EL (cell line): ENCODE results near the gene PRR19.
"Not testable (repeated sequence)": the region's sequence is repeated elsewhere in the genome, so short reads cannot be mapped to it uniquely, and the experiment has no call there.

Experiments
- DNase-seq: peaks from one replicate; pipeline ENCODE4 v3.0.0-alpha.2; 2016

The PRR19 gene

DNA sequence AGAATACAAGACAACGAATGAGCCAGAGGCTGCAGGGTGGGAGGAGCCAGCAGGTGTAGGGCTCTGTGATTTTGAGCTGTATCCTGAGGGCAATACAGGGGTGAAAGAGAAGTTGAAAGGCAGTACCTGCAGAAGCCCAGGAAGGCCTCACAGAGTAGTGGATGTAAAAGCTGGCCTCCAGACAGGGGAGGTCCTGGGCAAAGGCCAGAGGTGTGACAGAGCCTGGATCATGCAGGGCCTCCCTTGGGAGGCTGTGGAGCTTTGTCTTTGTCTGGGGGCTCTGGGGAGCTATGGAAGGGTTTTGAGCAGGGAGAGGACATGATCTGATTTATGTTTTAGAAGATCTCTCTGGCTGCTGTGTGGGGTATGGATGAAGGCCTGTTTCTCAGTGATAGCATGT is 26.2 kb downstream of the PRR19 start:
- DNase-seq = no peak

DNA sequence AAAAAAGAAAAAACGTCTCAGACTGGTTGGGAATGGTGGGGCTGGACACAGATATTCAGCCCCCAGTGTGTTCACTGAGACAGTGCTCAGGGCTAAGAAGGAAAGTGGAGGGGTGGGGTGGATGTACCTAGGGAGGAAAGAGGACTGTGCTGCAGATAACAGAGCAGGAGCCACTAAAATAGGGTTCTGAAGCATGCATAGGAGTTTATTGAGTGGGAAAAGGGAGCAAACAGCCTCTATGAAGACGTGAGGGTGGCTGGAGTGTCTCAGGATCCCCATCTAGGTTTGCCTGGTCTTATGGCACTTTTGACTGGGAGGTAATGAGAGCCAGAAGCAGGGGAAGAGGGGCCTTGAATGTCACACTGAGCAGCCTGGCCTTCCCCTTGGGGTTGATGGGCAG is 26.9 kb downstream of the PRR19 start:
- DNase-seq = no peak

DNA sequence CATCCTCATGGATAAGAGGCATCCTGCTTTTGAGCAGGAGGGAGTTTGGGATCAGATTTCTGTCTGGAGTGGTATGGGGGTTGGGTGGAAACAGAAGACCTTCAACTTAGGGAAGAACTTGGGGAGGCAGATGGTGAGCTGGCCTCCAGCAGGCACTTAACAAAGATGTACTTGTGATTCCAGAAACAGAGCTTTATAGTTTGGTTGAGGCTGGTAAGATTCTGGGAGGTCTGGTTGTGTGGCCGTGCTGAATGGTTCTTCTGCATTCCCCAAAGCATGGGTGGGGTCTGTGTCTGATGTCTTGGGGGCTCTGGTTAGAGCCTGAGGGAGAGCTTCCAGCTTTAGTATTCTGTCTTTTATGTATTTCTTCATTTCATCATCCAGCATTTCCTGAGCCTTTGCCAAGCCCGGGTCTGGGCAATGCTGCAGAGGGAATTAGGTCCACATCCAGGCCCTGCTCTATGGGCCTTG is 28.3 kb downstream of the PRR19 start:
- DNase-seq = no peak

DNA sequence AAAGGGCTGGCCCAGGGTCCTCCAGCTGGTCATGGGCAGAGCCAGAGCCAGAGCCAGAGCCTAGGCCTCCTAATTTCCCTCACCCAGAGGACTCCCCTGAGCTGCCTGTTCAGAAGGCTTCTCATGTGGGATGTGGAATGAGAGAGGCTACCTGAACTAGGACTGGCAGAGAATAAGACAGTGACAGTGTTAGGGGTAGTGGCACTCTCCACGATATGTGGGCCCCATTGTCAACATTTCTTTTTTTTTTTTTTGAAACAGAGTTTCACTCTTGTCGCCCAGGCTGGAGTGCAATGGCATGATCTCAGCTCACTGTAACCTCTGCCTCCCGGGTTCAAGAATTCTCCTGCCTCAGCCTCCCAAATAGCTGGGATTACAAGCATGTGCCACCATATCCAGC is 29.4 kb downstream of the PRR19 start:
- not testable (repeated sequence) for DNase-seq

DNA sequence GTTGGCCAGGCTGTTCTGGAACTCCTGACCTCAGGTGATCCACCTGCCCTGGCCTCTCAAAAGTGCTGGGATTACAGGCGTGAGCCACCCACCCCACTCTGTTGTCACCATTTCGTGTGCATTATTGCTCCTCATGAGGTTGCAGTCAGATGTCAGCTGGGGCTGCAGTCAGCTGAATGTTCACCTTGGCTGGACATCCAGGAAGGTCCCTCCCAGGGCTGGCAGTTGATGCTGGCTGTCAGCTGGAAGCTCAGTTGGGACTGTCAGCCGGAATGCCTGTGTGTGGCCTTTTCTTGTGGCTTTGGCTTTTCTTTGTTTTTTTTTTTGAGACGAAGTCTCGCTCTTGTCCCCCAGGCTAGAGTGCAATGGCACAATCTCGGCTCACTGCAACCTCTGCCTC is 30.1 kb downstream of the PRR19 start:
- no peak for DNase-seq

DNA sequence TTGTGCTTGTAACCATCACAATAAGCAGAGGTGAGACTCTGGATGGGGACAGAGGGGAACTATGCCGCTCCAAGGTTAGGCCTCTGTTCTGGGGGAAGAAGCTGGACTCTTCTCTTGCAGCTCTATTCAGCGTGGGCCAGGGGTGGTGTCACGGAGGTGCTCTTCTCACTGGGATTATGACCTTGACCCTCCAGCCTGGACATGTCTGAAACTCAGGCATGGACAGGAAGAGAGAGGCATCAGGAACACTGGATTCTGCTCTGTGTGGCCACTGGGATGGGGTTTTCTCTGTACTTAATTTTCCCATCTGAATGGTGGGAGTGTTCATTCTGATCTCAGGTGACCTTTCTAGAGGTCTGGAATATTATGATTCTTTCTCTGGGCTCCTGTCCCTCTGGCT is 31.1 kb downstream of the PRR19 start:
- no peak for DNase-seq

DNA sequence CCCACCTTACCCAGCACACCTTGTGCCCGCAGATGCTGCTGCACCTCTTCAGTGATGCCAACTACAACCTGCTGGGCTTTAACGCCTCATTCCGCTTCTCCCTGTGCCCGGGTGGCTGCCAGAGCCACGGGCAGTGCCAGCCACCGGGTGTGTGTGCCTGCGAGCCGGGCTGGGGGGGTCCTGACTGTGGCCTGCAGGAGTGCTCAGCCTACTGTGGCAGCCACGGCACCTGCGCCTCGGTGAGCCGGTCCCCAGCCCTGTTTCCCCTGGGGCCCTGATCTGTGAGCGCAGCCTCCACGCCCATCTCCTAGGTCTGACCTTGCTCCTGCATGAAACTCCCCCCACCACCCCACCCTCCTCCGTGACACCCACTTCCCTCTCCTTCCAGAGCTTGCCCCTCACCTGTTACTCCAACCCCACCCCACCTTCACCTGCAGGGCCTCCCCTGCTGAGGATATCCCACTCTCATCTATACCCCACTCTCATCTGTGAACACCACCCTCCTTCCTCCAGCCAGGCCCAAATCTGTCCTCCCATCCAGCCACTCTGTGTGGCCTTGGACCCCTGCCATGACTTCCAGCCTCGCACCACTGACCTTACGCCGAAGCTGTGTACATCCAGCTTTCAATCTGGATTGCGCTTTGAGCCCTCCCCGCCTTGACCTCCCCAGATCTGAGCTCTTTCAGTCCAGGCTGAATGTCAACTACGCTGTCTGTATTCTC is 32.2 kb downstream of the PRR19 start:
- no peak for DNase-seq

DNA sequence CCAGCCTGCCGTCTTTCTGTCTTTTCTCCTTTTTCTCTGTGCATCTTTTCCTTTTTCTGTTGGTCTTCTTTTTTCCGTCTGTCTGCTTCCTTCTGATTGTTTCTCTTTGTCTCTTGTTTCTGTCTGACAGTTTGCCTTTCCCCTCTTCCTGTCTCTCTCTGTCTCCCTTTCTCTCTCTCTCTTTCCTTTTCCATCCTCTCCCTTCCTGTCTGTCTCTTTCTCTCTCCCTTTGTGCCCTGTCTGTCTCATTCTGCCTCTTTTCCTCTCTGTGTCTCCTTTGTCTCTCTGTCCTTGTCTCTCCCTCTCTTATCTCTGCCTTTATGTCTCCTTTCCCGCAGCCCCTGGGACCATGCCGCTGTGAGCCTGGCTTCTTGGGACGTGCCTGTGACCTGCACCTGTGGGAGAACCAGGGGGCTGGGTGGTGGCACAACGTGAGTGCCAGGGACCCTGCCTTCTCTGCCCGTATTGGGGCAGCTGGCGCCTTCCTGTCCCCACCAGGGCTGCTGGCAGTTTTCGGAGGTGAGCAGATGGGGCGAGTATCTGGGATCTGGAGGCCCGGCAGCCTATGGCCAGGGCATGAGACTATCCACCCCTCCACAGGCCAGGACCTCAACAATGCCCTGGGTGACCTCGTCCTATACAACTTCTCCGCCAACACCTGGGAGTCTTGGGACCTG is 32.9 kb downstream of the PRR19 start:
- DNase-seq = no peak

DNA sequence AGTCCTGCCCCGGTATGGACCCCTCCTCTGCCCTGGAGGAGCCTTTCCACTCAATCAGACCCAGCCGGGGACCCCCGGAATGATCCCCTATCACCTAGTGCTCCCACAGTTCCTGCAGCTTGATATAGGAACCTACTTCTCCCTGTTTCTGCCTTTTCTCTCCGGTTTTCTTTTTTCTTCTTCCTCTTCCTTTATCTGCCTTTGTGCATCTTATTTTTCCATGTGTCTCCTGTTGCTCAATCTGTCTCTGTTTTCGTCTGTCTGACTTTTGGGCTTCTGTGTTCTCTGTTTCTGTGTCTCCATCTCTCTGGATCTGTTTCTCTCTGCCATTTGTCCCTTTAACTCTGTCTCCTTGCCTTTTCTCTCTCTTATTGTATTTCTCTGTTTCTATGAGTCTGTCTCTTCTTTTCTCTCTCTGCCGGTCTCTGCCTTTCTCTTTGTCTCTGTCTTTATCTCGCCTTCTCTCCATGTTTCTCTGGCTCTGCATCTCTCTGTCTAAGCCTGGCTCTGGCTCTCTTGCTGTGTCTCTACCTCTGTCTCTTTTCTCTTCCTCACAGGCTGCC is 33.5 kb downstream of the PRR19 start:
- DNase-seq = no peak

DNA sequence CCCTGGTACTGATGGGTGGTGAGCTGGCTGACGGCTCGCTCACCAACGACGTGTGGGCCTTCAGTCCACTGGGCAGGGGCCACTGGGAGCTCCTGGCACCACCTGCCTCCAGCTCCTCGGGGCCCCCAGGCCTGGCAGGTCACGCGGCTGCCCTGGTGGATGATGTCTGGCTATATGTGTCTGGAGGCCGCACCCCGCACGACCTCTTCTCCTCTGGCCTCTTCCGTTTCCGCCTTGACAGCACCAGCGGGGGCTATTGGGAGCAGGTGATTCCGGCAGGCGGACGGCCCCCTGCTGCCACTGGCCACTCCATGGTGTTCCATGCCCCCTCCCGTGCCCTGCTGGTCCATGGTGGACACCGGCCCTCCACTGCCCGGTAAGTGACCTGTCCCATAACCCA is 34.0 kb downstream of the PRR19 start:
- no peak for DNase-seq

DNA sequence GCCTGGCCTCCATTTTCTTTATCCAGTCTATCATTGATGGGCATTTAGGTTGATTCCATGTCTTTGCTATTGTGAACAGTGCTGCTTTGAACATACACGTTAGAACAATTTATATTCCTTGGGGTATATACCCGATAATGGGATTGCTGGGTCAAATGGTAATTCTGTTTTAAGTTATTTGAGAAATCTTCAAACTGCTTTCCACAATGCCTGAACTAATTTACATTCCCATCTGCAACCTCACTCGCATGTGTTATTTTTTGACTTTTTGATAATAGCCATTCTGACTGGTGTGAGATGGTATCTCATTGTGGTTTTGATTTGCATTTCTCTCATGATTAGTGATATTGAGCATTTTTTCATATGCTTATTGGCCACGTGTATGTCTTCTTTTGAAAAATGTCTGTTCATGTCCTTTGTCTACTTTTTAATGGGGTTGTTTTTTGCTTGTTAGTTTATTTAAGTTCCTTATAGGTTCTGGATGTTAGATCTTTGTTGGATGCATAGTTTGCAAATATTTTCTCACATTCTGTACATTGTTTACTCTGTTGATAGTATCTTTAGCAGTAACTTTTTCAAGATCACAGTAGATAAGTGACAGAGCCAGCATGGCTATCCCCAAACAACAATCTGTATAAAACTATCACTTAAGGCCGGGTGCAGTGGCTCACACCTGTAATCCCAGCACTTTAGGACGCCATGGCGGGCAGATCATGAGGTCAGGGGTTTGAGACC is 37.4 kb downstream of the PRR19 start:
- DNase-seq = not testable (repeated sequence)

DNA sequence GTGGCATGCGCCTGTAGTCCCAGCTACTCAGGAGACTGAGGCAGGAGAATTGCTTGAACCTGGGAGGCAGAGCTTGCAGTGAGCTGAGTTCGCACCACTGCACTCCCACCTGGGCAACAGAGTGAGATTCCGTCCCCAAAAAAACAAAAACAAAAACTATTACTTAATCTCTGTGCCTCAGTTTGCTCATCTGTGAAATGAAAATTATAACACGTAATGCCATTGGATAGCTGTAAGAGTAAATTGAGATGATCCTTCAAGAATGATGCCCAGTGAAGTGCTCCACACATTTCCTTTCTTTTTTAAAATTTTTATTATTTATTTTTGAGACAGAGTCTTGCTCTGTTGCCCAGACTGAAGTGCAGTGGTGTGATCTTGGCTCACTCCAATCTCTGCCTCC is 38.0 kb downstream of the PRR19 start:
- not testable (repeated sequence) for DNase-seq

DNA sequence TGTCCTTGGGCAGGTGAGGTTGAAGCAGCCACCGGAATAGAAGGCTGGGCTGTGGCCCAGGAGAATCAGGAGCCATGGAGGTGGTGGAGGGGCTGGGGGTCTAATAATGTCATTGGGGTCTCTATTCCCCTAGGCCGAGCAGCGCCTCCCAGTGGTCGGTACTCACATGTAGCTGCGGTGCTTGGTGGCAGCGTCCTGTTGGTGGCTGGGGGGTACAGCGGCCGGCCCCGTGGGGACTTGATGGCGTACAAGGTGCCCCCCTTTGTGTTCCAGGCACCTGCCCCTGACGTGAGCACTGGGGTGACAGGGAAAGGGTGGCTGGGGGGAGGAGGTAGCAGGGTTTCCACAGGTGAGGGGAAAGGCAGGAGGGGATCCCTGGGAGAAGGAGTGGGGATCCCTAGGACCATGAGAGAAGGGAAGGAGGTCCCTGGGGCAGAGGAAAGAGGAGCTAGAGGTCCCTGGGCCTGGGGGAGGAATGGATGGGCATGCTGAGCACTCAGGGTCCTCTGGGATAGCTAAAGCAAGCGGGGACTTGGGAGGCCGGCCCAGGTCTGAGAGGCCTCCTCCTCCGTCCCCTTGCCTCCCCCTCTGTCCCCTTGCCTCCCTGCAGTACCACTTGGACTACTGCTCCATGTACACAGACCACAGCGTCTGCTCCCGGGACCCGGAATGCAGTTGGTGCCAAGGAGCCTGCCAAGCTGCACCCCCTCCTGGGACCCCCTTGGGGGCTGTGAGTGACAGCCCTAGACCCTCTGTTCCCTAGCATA is 41.6 kb downstream of the PRR19 start:
- no peak for DNase-seq

DNA sequence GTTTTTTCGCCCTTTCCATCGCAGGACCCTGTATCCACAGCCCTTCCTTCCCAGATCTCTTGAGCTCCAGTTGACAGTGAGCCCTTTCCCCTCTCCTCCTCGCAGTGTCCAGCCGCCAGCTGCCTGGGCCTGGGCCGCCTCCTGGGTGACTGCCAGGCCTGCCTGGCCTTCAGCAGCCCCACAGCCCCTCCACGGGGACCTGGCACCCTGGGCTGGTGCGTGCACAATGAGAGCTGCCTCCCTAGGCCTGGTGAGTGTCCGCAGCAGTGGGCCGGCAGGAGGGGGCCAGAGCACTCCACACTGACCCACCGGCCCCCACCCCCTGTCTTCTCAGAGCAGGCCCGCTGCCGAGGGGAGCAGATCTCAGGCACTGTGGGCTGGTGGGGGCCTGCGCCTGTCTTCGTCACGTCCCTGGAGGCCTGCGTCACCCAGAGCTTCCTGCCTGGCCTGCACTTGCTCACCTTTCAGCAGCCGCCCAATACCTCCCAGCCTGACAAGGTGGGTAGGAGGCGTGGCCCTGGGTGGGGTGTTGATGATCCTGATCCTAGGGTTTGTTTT is 42.5 kb downstream of the PRR19 start:
- no peak for DNase-seq

DNA sequence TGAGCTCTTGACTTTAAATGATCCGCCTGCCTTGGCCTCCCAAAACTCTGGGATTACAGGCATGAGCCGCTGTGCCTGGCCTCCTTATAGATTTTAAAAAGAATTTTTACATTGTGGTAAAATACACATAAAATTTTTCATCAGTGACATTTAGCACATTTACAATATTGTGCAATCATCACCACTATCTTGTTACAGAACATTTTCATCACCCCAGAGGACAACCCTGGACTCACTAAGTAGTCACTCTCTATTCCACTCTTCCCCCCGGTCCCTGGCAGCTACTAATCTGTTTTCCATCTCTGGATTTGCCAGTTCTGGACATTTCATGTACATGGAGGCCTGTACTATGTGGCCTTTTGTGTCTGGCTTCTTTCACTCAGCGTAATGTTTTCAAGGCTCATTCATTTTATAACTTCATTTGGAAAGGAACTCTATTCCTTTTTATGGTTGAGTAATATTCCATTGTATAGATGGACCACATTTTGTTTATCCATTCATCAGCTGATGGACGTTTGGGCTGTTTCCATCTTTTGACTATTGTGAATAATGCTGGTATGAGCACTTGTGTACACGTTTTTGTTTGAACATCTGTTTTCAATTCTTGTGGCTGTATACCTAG is 43.4 kb downstream of the PRR19 start:
- no peak for DNase-seq

DNA sequence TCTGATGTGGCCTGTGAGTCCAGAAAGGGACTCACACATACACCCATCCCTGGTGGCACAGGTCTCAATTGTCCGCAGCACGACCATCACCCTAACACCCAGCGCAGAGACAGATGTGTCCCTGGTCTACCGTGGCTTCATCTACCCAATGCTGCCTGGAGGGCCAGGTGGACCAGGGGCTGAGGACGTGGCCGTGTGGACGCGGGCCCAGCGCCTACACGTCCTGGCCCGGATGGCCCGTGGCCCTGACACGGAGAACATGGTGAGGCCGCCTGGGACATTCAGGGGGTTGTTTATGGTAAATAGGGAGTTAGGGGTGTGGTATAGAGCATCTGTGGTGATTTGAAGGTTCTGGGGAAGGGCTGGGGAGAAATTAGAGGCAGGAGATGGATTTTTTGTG is 46.3 kb downstream of the PRR19 start:
- no peak for DNase-seq

DNA sequence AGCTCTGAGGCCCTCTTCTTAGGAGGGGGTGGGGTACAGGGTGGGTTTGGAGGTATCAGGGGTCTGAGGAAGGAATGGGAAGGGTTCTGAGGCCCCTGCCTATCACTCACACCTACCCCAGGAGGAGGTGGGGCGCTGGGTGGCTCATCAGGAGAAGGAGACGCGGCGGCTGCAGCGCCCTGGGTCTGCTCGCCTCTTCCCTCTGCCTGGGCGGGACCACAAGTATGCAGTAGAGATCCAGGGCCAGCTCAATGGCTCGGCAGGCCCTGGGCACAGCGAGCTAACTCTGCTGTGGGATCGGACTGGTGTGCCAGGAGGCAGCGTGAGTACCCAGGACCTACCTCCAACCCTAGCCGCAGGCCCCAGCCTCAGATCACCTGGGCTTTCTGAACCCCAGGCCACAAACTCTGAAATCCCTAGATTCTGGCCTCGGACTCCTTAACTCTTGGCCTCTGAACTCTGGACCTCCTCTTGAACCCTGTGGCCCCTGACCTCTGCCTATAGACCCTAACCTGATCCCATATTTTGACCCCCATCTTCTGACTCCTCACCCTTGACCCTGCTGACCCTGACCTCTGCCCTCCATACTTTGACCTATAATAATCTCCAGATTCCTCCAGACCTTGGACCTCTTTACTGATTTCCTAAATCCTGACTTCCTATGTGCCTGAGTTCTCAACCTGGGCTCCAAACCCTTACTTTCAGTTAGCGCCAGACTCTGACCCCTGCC is 47.6 kb downstream of the PRR19 start:
- DNase-seq = no peak

DNA sequence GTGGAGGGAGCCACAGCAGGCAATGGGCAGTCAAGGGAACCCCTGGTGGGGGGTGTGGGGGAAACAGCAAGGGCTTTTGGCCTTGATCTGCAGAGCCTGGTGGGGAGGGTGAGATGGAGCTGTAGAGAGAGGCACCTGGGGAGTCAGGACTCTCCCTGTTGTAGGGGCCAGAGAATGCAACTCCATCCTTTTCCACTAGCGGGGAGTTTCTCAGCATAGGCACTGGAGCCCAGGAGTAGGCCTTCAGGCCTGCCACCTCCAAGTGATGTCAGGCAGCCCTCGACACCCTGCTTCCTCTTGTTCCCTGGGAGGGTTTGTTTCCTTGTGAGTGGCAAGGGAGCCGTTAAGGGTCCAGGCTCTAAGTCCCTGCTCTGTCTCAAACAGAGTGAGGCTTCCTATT is 48.5 kb downstream of the PRR19 start:
- no peak for DNase-seq

DNA sequence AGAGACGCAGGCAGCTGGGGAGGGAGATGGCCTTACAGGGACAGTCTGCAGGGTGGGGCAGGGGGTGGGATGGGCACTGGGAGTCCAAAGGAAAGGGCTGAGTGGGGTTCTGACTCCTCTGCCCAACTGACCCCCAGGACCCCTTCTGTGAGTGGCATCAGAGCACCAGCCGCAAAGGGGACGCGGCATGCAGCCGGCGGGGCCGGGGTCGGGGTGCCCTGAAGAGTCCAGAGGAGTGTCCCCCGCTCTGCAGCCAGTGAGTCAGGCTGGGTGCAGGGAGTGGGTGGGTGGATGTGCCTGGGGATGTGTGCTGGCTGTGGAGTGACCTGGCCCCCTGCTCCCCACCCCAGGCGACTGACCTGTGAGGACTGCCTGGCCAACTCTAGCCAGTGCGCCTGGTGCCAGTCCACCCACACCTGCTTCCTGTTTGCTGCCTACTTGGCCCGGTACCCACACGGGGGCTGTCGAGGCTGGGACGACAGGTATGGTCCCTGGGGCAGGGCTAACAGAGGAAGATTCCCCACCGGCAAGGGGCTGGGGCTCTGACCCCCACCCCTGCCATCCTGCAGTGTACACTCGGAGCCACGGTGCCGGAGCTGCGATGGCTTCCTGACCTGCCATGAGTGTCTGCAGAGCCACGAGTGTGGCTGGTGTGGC is 49.3 kb downstream of the PRR19 start:
- DNase-seq = no peak
